OCI-LY1 (cell line): ENCODE data around the gene GALNT9.

Source experiments
- H2AFZ ChIP-seq: fragments of 200-600 bp; sonication (generic), shearing (Covaris generic); 2 replicates; pipeline ENCODE4 v1.6.0; 2014; ENCODE audit warnings: antibody characterized with exemption, mild to moderate bottlenecking, low read length
- H3F3A ChIP-seq: fragments of 200-600 bp; sonication (generic), shearing (Covaris generic); 2 replicates; pipeline ENCODE4 v1.6.0; 2014; ENCODE audit warnings: mild to moderate bottlenecking, antibody characterized with exemption, low read length, moderate library complexity; ENCODE audit not compliant: insufficient read depth
- H3K27ac ChIP-seq: fragments of 200-600 bp; sonication (generic); 2 replicates; pipeline ENCODE4 v1.5.1; 2014; ENCODE audit warnings: low read length, mixed run types, mild to moderate bottlenecking, low read depth; ENCODE audit not compliant: poor library complexity, severe bottlenecking
- H3K27me3 ChIP-seq: fragments of 200-600 bp; sonication (generic); 2 replicates; pipeline ENCODE4 v1.6.0; 2014; ENCODE audit warnings: antibody characterized with exemption, mild to moderate bottlenecking, low read length, moderate library complexity; ENCODE audit not compliant: insufficient read depth
- H3K36me3 ChIP-seq: fragments of 200-600 bp; sonication (generic); 2 replicates; pipeline ENCODE4 v1.6.1; 2014; ENCODE audit warnings: mild to moderate bottlenecking, antibody characterized with exemption, low read length, moderate library complexity, mixed read lengths; ENCODE audit not compliant: insufficient read depth
- H3K4me1 ChIP-seq: fragments of 200-600 bp; sonication (generic); 2 replicates; pipeline ENCODE4 v1.5.1; 2014; ENCODE audit warnings: mild to moderate bottlenecking, low read length, moderate library complexity; ENCODE audit not compliant: insufficient read depth, severe bottlenecking
- H3K4me2 ChIP-seq: fragments of 200-600 bp; sonication (generic), shearing (Covaris generic); 2 replicates; pipeline ENCODE4 v1.6.1; 2014; ENCODE audit warnings: low read length
- H3K4me3 ChIP-seq: fragments of 200-600 bp; sonication (generic); 2 replicates; pipeline ENCODE4 v1.5.1; 2014; ENCODE audit warnings: low read length, low read depth, mild to moderate bottlenecking, mixed read lengths; ENCODE audit not compliant: poor library complexity, severe bottlenecking
- H3K79me2 ChIP-seq: fragments of 200-600 bp; shearing (Covaris generic); 2 replicates; pipeline ENCODE4 v1.6.1; 2016; ENCODE audit warnings: mixed run types, low read length, mixed read lengths; ENCODE audit not compliant: insufficient read depth
- H3K9ac ChIP-seq: fragments of 200-600 bp; sonication (generic), shearing (Covaris generic); 2 replicates; pipeline ENCODE4 v1.6.1; 2014; ENCODE audit warnings: mild to moderate bottlenecking, low read length, mixed read lengths
- H3K9me2 ChIP-seq: fragments of 200-600 bp; sonication (generic), shearing (Covaris generic); 2 replicates; pipeline ENCODE4 v1.6.1; 2014; ENCODE audit warnings: low read depth, mild to moderate bottlenecking, low read length, mixed read lengths
- H3K9me3 ChIP-seq: fragments of 200-600 bp; shearing (Covaris generic); 2 replicates; pipeline ENCODE4 v1.6.1; 2014; ENCODE audit warnings: low read length, mixed read lengths
- H4K20me1 ChIP-seq: fragments of 200-600 bp; sonication (generic), shearing (Covaris generic); 2 replicates; pipeline ENCODE4 v1.6.0; 2016; ENCODE audit warnings: mild to moderate bottlenecking, low read length; ENCODE audit not compliant: insufficient read depth
- CTCF ChIP-seq: fragments of 200-600 bp; sonication (generic), shearing (Covaris generic); IDR thresholded peaks from 2 replicates; pipeline ENCODE4 v1.5.1; 2017; ENCODE audit warnings: mild to moderate bottlenecking, antibody characterized with exemption, low read length, moderate library complexity, mixed read lengths
- EZH2 ChIP-seq: fragments of 200-600 bp; sonication (generic), shearing (Covaris generic); IDR thresholded peaks from 2 replicates; pipeline ENCODE4 v1.8.0; 2017; ENCODE audit warnings: borderline replicate concordance, mixed run types, mild to moderate bottlenecking, antibody characterized with exemption, low read length, moderate library complexity, mixed read lengths

The GALNT9 gene

GRCh38 chr12:132338781-132339180 lies 9.4 kb upstream of the GALNT9 start:
- TF ChIP-seq EZH2 = no peak
- TF ChIP-seq CTCF = no peak
- H3K4me3 ChIP-seq = no peak overlapping the region
- no peaks in the 10 kb centered on the region for H3K9me2 ChIP-seq
- no peaks in the 10 kb centered on the region for H3K36me3 ChIP-seq
- H3K4me1 ChIP-seq = no peaks in the 10 kb centered on the region
- H3K4me2 ChIP-seq = no peak overlapping the region
- no peaks in the 10 kb centered on the region for H3F3A ChIP-seq
- H3K9me3 ChIP-seq = no peaks in the 10 kb centered on the region
- H3K79me2 ChIP-seq = no peaks in the 10 kb centered on the region
- H4K20me1 ChIP-seq = no peaks in the 10 kb centered on the region
- H3K27me3 ChIP-seq = no peaks in the 10 kb centered on the region
- no peak overlapping the region for H3K27ac ChIP-seq
- H2AFZ ChIP-seq = no peak overlapping the region
- no peak overlapping the region for H3K9ac ChIP-seq

DNA sequence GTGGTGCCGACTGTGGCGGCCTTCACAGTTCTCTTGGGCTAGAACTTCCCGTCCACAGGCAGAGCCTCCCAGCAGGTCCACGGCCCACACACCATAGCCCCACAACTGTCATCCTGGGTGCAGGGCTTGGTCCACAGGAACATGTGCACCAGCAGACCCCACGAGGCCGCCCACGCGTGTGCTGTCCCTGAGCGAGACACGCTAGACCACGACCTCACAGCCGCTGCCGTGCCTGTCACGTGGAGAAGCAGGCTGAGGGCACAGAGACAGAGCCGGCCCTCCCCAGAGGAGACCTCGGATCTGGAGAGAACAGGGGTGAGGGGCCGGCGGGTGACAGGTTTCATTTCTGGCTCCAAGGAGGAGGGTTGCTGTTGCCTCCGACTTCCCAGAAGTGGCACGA lies 8.9 kb upstream of the GALNT9 start:
- Histone ChIP-seq H3K9ac (no peak overlapping the region), H3K27ac (no peak overlapping the region), H3K9me3 (no peaks in the 10 kb centered on the region), H2AFZ (no peak overlapping the region), H3K36me3 (no peaks in the 10 kb centered on the region), H3K4me2 (no peak overlapping the region), H4K20me1 (no peaks in the 10 kb centered on the region), H3K4me1 (no peaks in the 10 kb centered on the region), H3K4me3 (no peak overlapping the region), H3K27me3 (no peaks in the 10 kb centered on the region), H3F3A (no peaks in the 10 kb centered on the region), H3K79me2 (no peaks in the 10 kb centered on the region), H3K9me2 (no peaks in the 10 kb centered on the region)
- TF ChIP-seq EZH2 (no peak), CTCF (no peak)

- no peaks in the 10 kb centered on the region for H3K27me3 ChIP-seq
Observed at GRCh38 chr12:132337557-132337956, 8.2 kb upstream of the GALNT9 start.

More at GRCh38 chr12:132337557-132337956, 8.2 kb upstream of the GALNT9 start:
- no peaks in the 10 kb centered on the region for H4K20me1 ChIP-seq
- H3K4me1 ChIP-seq = no peaks in the 10 kb centered on the region
- H3F3A ChIP-seq = no peaks in the 10 kb centered on the region
- H2AFZ ChIP-seq = no peak overlapping the region
- no peaks in the 10 kb centered on the region for H3K9me2 ChIP-seq
- no peak overlapping the region for H3K4me3 ChIP-seq
- TF ChIP-seq EZH2 (no peak), CTCF (no peak)
- no peak overlapping the region for H3K4me2 ChIP-seq
- no peaks in the 10 kb centered on the region for H3K9me3 ChIP-seq
- H3K27ac ChIP-seq = no peak overlapping the region
- H3K79me2 ChIP-seq = no peaks in the 10 kb centered on the region
- no peaks in the 10 kb centered on the region for H3K36me3 ChIP-seq
- H3K9ac ChIP-seq = no peak overlapping the region
